Measurements from ENCODE around the gene TRIM40.
A peak's percentile ranks its signal among the peaks of the same experiment; 100 is the strongest.
"Not testable (repeated sequence)": the region's sequence is repeated elsewhere in the genome, so short reads cannot be mapped to it uniquely, and the experiment has no call there.

TRIM40 gene

DNA sequence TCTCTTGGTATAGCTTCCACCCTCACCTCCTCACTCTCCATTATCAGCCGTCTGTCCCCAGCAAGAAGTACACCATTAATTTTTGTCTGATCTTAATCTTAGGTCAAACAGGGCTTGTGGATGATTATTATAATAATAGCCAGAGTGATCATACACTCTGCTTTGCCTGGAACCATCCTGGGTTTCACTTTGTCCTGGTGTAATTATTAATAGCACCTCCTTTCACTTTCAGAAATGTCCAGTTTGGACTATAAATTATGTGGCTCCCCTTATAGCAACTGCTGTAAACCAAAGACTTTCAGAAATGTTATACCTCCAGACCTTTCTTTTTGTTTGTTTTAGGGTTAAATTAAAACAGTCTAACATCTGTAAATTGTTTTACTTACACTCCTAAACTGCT is 22.1 kb upstream of the TRIM40 start:
- DNase-seq (ENCODE audit: low spot score) = no peak

DNA sequence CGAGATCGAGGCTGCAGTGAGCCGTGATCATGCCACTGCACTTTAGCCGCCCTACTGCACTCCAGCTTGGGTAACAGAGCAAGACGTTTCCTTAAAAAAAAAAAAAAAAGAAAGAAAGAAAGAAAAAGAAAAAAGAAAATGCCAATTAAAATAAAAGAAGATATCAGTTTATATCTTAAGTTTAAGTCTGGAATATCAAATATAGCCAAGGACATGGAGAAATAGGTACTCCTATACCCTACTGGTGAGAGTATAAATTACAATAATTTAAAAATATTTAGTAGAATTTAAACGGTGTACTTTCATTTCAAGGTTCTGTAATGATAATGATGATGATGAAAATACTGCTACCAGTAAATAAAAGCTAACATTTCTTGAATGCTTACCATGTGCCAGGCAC is 19.2 kb upstream of the TRIM40 start:
- no peak for DNase-seq (ENCODE audit: low spot score)

DNA sequence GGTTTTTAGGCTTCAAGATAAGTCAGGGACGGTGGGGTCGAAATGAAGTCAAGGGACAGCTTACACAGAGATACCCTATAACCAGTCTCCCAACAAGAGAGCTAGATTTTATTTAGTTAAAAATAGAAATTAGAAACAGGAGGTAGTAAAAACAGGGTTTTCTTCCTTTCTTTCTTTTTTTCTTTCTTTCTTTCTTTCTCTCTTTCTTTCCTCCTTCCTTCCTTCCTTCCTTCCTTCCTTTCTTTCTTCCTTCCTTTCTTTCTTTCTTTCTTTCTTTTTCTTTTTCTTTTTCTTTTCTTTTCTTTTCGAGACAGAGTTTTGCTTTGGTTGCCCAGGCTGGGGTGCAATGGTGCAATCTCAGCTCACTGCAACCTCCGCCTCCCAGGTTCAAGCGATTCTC is 17.2 kb upstream of the TRIM40 start:
- not testable (repeated sequence) for DNase-seq (ENCODE audit: low spot score)

DNA sequence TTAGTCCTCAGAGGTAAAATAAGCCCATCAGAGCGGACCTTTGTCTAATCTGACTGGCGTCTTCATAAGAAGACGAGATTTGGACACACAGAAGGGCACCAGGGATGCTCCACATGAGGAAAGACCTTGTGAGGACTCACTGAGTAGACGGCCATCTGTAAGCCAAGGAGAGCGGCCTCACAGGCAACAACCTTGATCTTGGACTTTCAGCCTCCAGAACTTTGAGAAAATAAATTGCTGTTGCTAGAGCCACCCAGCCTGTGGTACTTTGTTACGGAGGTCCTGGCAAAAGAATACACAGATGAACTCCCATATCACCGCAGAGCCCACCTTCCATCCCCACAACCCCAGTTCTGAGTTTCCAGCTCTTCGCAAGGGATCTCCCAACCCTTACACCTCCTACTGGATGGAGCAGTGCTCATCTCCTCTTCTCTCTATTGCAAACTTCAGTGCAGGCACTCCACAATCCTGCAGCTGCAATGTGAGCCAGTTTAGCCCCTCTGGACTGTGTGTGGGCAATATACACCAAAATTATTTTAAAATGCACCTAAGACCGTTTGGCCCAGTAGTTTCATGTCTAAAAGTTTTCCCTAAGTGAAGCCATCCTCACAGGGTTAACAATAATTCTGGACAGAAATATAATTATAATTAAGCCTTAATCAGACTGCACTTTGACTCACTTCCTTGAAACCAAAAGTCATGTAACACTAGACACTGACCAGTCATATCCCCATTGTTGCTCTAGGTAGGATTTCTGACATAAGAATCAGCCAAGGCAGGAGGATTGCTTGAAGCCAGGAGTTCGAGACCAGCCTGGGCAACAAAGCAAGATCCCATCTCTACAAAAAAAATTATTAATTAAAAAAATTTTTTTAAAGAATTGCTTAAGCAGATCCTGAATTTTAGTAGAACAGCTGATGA is 14.2 kb upstream of the TRIM40 start:
- DNase-seq (ENCODE audit: low spot score) = no peak

DNA sequence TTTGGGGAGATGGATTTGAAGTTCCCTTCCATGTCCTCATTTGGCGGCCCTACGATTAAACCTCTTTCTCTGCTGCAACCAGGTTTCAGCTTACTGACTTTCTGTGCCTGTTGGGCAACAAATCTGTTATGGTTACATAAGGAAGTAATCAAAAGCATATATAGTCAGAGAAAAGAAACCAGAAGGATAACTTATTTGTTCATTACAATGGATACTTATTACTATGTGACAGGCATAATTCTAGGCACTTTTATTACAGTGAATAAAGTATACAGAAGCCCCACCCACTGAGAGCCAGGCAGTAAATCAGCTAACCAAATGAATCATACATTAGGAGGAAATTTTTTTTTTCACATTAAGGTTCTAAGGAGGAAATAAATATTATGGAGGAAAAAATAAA is 13.4 kb upstream of the TRIM40 start:
- no peak for DNase-seq (ENCODE audit: low spot score)

DNA sequence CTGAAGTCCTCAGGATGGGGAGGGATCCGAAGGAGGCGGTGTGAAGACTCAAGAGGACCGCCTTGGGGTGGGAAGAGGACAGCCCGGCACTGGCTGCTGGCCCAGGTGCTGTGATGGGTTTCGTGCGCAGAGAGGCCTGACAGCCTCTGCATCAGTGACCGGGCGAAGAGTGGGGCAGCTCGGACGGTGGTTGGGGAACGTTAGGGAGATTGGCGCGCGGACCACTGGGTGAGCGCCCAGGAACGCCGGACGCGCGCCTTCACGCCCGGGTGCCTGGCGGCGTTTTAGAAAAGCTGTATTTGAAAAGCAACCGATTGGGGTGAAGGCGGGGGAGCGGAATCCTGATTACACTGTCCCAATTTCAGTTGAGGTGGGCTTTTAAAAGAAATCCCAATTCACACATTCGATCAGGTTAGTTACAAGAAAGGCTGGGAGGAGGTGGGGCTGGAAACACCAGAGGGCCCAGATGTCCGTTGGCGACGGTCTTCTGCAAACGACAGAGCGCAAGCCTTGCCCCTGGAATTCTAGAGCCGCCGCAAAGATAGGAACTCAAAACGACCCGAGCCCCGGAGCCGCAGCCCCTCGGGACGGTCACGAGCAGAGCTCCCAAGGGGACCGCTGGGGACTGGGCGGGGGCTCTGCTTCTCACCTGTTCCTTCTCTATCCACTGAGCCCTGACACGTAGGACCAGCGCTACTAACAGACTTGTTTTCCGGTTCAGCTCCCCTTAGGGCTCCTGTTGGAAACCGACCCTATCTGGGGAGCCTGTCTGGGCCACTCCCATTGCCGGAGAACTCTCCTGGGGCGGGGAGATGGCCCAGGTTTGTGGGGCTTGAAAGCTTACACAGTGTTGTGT is 8.5 kb upstream of the TRIM40 start:
- no peak for DNase-seq (ENCODE audit: low spot score)

DNA sequence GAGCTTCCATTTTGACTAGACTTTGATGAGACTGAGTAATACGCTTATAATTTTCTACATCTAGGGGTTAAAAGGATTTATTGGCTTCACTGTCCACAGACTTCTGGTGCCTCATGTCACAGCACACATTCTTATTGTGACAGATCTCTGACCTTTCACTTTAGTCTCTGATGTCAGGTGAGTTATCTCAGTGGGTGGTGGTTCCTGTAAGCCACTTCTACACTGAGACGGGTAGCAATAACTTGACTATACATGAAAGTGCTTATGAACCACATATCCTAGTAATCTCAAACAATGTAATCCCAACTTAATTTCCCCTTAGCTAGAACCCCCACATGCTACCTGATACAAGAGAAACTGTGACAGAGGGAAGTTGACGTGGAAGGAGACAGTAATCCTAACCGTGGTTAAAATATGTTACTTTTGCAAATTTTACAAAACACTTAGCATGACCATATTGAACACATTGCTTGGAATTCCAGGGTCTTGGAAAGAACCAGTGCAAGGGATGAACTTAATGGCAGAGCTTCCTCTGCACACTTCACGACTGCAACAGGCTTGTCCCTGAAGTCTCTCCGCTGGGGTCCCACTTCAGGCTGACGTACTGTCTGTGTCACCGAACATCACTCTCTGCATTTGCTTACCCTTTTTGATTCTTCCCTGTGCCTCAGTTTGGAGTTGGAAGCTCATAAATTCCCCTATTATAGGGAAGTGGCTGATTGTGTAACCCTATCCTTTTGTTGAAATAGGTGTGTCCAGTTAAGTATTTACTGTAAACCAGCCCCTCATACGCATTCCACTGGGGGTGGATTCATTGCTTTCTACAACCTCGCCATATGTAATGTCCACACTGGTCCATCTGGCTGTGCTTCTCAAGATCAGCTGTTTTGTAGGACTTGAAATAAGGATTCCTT is 6.4 kb upstream of the TRIM40 start:
- no peak for DNase-seq (ENCODE audit: low spot score)

DNA sequence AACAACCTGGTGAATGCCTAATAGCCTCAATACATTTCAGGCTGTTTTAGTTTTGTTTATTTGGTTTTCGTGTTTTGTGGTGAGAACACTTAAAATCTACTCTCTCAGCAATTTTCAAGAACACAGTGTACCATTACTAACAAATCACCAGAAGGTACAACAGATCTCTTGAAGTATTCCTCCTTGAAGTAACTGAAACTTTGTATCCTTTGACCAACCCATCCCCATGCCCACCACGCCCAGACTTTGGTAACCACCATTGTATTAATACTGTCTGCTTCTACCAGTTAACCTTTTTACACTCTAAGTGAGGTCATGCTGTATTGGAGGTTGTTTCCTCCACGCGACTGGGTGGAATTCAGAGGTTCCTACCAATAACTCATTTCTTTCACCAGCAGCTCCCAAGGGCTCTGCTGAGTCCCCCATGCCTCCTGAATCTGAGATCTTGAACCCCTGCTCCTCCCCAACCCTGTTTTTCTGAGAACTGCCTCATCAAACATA is 5.7 kb upstream of the TRIM40 start:
- DNase-seq (ENCODE audit: low spot score) = no peak

DNA sequence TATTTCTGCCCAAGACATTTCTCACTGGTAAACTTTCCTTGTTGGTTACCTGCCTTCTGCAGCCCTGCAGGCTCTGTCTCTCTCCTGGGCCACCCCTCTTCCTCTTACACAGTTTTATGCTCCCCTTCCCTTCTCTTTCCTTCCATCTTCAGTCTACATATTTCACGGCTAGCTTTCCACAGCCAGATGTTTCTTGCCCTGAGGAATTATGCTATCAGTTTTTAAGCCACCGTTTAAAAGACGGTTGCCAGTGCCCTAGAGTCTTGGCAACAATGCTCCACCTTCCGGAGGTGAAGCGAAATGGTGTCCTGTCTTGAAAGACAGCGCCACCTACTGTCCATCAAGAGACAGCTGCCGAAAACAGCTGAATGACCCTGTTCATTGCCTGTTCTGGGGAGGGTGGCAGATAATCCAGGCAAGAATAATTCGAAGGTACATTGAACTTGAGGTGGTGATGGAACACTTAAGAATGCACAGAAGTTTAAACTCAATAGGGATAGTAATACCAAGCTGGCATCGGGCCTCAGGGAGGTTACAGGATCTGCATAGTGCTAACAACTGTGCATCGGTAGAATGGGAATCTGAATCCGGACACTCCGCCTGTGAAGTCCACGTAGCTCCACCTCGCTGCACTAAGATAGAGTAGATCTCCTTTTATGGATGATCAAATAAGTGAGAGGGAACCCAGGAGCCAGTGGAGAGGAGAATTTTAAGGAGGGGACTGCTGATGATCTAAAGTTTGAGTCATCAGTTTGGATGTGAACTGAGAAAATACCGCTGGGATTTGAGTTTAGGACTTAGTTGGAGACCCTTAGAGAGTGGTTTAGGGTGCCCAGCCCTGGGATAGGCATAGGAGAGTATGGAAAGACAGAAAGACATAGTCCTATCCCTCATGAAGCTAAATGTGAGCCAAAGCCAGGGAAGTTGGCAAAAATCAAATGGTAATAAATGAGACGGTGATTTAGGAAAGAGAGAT is 4.8 kb upstream of the TRIM40 start:
- DNase-seq (ENCODE audit: low spot score) = peak; percentile 65

DNA sequence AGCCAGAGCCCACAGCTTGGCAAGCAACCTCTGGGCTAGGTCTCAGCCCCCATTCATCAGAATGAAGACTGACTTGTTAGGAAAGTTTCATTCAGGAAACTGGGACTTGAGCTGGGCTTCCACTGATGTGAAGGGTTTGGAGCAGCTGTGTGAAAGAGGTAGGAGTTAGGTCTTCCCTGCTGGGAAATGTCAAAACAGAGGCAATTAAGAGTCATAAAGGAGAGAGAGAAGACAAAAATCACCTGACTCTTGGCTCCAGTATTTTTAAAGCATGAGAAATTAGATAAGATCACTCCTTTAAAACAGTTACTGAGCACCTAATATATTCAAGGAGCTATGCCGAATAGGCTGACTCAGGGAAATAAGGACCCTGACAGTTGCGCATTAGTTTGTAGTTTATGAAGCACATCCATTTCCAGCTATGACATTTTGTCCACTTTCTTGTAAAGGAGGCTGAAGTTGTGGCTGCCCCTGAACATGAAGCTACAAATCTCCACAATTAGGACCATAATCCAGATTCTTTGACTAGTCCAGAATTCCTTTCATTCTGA is 3.9 kb upstream of the TRIM40 start:
- DNase-seq (ENCODE audit: low spot score) = no peak

DNA sequence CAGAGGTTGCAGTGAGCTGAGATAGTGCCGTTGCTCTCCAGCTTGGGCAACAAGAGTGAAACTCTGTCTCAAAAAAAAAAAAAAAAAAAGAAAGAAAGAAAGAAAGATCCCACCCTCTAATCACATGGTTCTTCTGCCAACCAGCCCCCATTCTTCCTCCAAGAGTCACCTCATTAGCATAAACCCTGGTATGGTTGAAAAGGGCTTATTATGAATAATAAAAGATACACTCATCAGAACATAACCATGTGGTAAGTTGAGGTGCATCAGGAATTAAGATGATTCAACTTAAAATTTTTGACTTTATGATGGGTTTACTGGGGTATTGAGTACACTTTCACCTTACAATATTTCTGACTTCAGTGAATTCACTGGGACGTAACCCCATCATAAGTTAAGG is 793 bp upstream of the TRIM40 start:
- no peak for DNase-seq (ENCODE audit: low spot score)

DNA sequence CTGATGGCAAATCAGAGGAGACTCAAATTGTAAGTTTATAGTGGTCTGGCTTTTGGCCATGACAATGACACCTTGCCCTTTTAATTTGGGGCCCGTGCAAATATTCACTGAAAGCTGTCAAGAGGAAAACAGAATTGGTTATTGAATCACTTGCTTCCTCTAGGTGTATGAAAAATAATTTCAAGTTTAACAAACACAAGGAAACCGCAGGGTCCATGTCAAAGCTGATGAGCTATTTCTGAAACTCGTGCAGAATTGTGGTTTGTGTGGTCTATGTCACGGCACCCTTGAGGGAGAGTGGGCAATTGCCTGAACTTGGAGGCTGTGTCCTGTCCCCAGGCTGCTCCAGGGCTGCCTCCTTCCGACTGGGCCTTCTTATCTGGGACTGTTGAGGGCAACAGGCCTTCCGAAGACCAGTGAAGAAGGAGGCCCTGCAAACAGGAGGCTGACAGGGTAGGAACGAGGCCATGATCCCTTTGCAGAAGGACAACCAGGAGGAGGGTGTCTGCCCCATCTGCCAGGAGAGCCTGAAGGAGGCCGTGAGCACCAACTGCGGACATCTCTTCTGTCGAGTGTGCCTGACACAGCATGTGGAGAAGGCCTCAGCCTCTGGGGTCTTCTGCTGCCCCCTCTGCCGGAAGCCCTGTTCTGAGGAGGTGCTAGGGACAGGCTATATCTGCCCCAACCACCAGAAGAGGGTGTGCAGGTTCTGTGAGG is 788 bp downstream of the TRIM40 start:
- DNase-seq (ENCODE audit: low spot score) = no peak

DNA sequence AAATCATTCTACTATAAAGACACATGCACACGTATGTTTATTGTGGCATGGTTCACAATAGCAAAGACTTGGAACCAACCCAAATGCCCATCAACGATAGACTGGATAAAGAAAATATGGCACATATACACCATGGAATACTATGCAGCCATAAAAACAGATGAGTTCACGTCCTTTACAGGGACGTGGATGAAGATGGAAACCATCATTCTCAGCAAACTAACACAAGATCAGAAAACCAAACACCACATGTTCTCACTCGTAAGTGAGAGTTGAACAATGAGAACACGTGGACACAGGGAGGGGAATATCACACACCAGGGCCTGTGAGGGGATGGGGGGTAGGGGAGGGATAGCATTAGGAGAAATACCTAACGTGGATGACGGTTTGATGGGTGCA is 4.3 kb downstream of the TRIM40 start:
- not testable (repeated sequence) for DNase-seq (ENCODE audit: low spot score)

DNA sequence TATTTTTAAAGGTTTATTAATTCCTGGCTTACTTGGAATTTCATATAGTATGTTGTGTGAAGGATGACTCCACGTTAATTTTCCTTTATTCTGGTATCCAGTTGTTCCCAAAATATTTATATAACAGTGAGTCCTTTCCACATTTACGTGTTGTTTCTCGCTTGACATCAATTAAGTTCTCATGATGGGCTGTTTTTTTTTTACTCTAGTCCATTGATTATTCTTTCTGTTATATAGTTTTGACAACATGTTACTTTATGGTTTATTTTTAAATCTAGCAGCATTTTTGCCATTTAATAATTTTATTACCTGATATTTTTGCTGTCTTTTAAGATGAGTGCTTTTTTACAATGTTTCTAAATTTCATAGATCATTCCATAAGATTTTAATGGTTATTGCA is 6.7 kb downstream of the TRIM40 start:
- no peak for DNase-seq (ENCODE audit: low spot score)

DNA sequence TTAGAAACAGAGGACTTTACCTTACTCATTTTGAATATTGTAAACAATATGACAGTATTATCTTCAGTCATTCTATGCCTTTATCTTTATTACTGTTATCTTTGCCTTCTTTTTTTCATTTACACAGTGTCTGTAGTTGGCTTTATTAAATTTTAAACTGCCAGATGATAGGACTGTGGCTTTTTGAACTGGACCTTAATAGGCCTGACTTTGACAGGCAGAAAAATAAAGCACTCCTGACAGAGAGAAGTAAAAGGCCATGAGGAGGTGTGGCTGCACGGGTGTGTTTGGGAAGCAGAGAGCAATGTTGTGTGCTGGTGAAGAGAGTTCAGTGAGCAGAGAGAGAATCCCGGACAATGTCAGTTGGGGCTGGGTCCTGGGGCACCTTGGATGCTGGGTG is 7.8 kb downstream of the TRIM40 start:
- no peak for DNase-seq (ENCODE audit: low spot score)

DNA sequence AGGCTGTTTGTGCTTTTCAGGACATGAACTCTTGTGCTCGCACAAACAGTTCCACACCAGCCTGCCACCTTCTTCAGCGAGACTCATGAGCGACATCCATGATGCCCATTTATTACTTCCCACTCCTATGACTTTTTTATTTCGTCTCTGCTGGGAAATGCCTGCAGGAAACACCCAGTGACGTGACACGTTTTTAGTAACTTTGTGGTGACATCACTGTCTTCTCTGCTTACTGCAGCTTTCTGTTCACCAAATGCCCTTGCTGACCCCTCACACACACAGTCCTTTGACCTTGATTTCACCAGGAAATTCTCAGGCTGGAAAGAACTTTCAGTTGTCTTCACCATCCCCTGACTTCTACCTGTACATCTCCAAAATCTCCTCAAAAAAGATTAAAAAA is 8.9 kb downstream of the TRIM40 start:
- no peak for DNase-seq (ENCODE audit: low spot score)

DNA sequence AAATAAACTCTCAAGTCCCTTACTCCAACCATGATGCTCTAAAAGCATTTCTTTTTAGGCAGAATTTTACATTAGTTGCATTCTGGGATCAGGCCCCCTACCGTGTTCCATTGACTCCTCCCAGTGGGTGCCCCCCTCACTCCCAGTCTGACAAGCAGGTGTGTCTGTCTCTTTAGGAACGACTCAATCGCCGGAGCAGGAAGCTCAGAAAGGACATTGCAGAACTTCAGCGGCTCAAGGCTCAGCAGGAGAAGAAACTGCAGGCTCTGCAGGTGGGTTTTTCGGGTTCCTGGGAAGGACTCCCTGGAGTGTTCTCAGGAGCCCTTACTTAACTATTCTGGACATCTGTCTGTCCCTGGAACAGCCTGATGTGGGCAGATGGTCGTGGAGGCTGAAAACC is 9.9 kb downstream of the TRIM40 start:
- no peak for DNase-seq (ENCODE audit: low spot score)

DNA sequence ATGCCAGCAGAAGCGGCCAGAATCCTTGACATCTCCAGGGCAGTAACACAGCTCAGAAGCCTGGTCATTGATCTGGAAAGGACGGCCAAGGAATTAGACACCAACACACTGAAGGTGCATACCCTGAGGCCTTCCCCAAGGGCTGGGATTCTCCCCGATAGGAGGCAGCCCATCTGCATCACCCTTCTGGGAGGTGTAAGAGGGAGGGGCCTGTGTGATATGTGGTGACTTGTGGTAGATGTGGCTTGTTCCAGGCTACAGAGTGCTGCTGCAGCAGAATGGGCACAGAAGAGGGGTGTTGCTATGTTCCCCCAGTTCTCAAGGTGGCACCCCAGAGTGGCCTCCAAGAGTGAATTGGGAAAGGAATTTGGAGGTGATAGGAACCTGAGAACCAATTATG is 11.2 kb downstream of the TRIM40 start:
- DNase-seq (ENCODE audit: low spot score) = no peak

DNA sequence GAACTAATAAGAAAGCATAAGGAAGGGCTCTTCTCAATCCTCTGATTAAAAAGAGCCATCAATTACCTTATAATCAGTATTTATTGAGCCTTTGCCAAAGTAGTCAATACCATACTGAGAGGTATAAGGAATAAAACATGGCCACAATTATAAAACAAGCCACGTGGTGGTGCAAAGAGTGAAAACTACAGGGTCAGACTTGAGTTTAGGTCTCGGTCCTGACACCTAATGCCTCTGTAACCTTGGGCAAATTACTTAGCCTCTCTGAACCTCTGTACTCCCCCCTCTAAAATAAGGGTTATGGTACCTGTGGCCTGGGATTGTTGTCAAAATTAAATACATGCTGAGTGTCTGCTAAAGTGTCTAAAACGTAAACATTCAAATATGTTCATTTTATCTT is 13.3 kb downstream of the TRIM40 start:
- no peak for DNase-seq (ENCODE audit: low spot score)
